ENCODE data around the gene TIGD2. TPM values are rescaled to one million over a fixed set of nuclear protein-coding genes. Genes with fewer than 3 reads are reported as not detected.

TIGD2 gene
- polyA plus RNA-seq, 1 experiment = 9.3 TPM

GRCh38 chr4:89146196-89146595 lies 34.9 kb downstream of the TIGD2 start:
- H3K27me3 ChIP-seq (ENCODE audit: control insufficient read depth, insufficient read depth, low read length) = no peaks in the 10 kb centered on the region
- TF ChIP-seq, protein P1, sequence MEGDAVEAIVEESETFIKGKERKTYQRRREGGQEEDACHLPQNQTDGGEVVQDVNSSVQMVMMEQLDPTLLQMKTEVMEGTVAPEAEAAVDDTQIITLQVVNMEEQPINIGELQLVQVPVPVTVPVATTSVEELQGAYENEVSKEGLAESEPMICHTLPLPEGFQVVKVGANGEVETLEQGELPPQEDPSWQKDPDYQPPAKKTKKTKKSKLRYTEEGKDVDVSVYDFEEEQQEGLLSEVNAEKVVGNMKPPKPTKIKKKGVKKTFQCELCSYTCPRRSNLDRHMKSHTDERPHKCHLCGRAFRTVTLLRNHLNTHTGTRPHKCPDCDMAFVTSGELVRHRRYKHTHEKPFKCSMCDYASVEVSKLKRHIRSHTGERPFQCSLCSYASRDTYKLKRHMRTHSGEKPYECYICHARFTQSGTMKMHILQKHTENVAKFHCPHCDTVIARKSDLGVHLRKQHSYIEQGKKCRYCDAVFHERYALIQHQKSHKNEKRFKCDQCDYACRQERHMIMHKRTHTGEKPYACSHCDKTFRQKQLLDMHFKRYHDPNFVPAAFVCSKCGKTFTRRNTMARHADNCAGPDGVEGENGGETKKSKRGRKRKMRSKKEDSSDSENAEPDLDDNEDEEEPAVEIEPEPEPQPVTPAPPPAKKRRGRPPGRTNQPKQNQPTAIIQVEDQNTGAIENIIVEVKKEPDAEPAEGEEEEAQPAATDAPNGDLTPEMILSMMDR (IDR thresholded peaks at IDR 0.05; ENCODE audit: low read depth, low read length) = no peak
- H3K9me3 ChIP-seq (ENCODE audit: control insufficient read depth, insufficient read depth, low read length) = no peaks in the 10 kb centered on the region
- ChIA-PET POLR2A (no interaction called here), CTCF (interaction anchor here (1.8 kb wide), 1 partner anchor 14 kb away, joined by 4 read pairs; no protein-coding TSS in a partner anchor)
- no peak overlapping the region for H3K4me3 ChIP-seq (ENCODE audit: low read depth, low read length)
- no peak for DNase-seq (ENCODE audit: low read depth, low spot score)
- no peak overlapping the region for H3K27ac ChIP-seq (ENCODE audit: low read depth, low read length)

- TF ChIP-seq, protein P1 (IDR thresholded peaks at IDR 0.05; ENCODE audit: low read depth, low read length) = no peak
- Histone ChIP-seq H3K27me3 (ENCODE audit: control insufficient read depth, insufficient read depth, low read length) (no peaks in the 10 kb centered on the region), H3K4me3 (ENCODE audit: low read depth, low read length) (no peak overlapping the region), H3K27ac (ENCODE audit: low read depth, low read length) (no peak overlapping the region), H3K9me3 (ENCODE audit: control insufficient read depth, insufficient read depth, low read length) (no peaks in the 10 kb centered on the region)
- ChIA-PET CTCF (interaction anchor here (1.0 kb wide), 1 partner anchor 15 kb away, joined by 4 read pairs; no protein-coding TSS in a partner anchor), POLR2A (no interaction called here)
- DNase-seq (ENCODE audit: low read depth, low spot score) = no peak
Measured at GRCh38 chr4:89152972-89153371, 41.6 kb downstream of the TIGD2 start.

- DNase-seq (ENCODE audit: low read depth, low spot score) = no peak
- POLR2A ChIA-PET = no interaction called here
- H3K27ac ChIP-seq (ENCODE audit: low read depth, low read length) = no peak overlapping the region
- CTCF ChIA-PET = no interaction called here
- TF ChIP-seq, protein P1 (IDR thresholded peaks at IDR 0.05; ENCODE audit: low read depth, low read length) = no peak
- H3K4me3 ChIP-seq (ENCODE audit: low read depth, low read length) = no peak overlapping the region
- no peaks in the 10 kb centered on the region for H3K27me3 ChIP-seq (ENCODE audit: control insufficient read depth, insufficient read depth, low read length)
- no peaks in the 10 kb centered on the region for H3K9me3 ChIP-seq (ENCODE audit: control insufficient read depth, insufficient read depth, low read length)
Measured at GRCh38 chr4:89156174-89156914, 45.0 kb downstream of the TIGD2 start.

DNA sequence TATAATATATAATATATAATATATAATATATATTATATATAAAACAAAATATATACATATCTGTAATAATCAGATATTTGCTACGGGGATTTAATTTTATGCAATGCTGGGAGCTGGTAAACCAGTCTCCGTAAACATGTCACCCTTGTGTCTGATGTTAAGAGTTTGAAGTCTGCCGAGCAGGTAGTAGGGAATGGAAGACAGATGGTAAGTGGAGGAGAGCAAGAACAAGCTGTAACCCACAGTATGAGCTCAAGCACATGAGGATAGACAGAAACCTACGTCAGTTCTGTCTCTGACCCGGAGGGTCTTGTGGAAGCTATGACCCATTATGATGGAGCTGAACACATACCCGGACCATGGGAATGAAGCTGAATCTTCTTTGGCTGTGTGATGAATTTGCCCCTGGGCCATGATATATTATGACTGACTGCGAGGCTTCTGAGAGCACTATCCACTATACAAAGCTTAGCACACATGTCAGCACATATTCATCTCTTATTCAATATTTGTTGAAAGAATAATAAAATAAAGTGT lies 46.2 kb downstream of the TIGD2 start:
- Histone ChIP-seq H3K27me3 (ENCODE audit: control insufficient read depth, insufficient read depth, low read length) (no peaks in the 10 kb centered on the region), H3K4me3 (ENCODE audit: low read depth, low read length) (no peak overlapping the region), H3K27ac (ENCODE audit: low read depth, low read length) (no peak overlapping the region), H3K9me3 (ENCODE audit: control insufficient read depth, insufficient read depth, low read length) (no peaks in the 10 kb centered on the region)
- no peak for DNase-seq (ENCODE audit: low read depth, low spot score)
- TF ChIP-seq, protein P1 (IDR thresholded peaks at IDR 0.05; ENCODE audit: low read depth, low read length) = no peak
- ChIA-PET CTCF (interaction anchor here (0.9 to 2.9 kb wide), 4 partner anchors 8 to 271 kb away, joined by 3 to 10 read pairs (median 4); no protein-coding TSS in a partner anchor), POLR2A (no interaction called here)

GRCh38 chr4:89158884-89159503 lies 47.7 kb downstream of the TIGD2 start:
- Histone ChIP-seq H3K27ac (ENCODE audit: low read depth, low read length) (no peak overlapping the region), H3K27me3 (ENCODE audit: control insufficient read depth, insufficient read depth, low read length) (no peaks in the 10 kb centered on the region), H3K4me3 (ENCODE audit: low read depth, low read length) (no peak overlapping the region), H3K9me3 (ENCODE audit: control insufficient read depth, insufficient read depth, low read length) (no peaks in the 10 kb centered on the region)
- TF ChIP-seq, protein P1 (IDR thresholded peaks at IDR 0.05; ENCODE audit: low read depth, low read length) = peak; percentile 77
- no peak for DNase-seq (ENCODE audit: low read depth, low spot score)
- POLR2A ChIA-PET = no interaction called here
- CTCF ChIA-PET = interaction anchor here (0.6 to 2.9 kb wide), 13 partner anchors 10 to 464 kb away, joined by 3 to 11 read pairs (median 4); no protein-coding TSS in a partner anchor

Data from AG04450 (cell line).